SW 1271 (cell line): Measurements from ENCODE around the gene HABP4.

Experiments
- DNase-seq, 2 experiments: peaks; one replicate each; lab custom pipeline; 2025; lab: John Stamatoyannopoulos, UW

Gene HABP4

GRCh38 chr9:96435345-96435744, 14.6 kb upstream of the HABP4 start:
- DNase-seq, result no peak

- DNase-seq, result no peak
Observed at GRCh38 chr9:96436063-96436455, 13.9 kb upstream of the HABP4 start.

- DNase-seq, result no peak
Observed at GRCh38 chr9:96436456-96437126, 13.4 kb upstream of the HABP4 start.

- DNase-seq, result no peak
Observed at GRCh38 chr9:96437454-96437853, 12.5 kb upstream of the HABP4 start.

- no peak for DNase-seq
Observed at GRCh38 chr9:96440671-96441199, 9.2 kb upstream of the HABP4 start.

GRCh38 chr9:96441798-96442445, 8.0 kb upstream of the HABP4 start:
- DNase-seq, result no peak

GRCh38 chr9:96442491-96442890, 7.5 kb upstream of the HABP4 start:
- DNase-seq, result no peak

GRCh38 chr9:96447406-96447805, 2.6 kb upstream of the HABP4 start:
- no peak for DNase-seq

- DNase-seq, result no peak
Observed at GRCh38 chr9:96448546-96449170, 1.3 kb upstream of the HABP4 start.

- no peak for DNase-seq
Observed at GRCh38 chr9:96449523-96449844, 485 bp upstream of the HABP4 start.

GRCh38 chr9:96450613-96451528, 902 bp downstream of the HABP4 start:
- DNase-seq, result no peak

- peak; percentile 16 to 32 for DNase-seq
Observed at GRCh38 chr9:96453625-96454024, 3.7 kb downstream of the HABP4 start.

GRCh38 chr9:96457266-96457665, 7.3 kb downstream of the HABP4 start:
- DNase-seq, result no peak

GRCh38 chr9:96458226-96458625, 8.3 kb downstream of the HABP4 start:
- no peak for DNase-seq

- no peak for DNase-seq
Observed at GRCh38 chr9:96459268-96460007, 9.5 kb downstream of the HABP4 start.

- no peak for DNase-seq
Observed at GRCh38 chr9:96460470-96460869, 10.5 kb downstream of the HABP4 start.

- DNase-seq, result no peak
Observed at GRCh38 chr9:96460882-96461281, 10.9 kb downstream of the HABP4 start.

- DNase-seq, result no peak
Observed at GRCh38 chr9:96461336-96461735, 11.4 kb downstream of the HABP4 start.

GRCh38 chr9:96462541-96462940, 12.6 kb downstream of the HABP4 start:
- DNase-seq, result no peak

- DNase-seq, result no peak
Observed at GRCh38 chr9:96464426-96464825, 14.5 kb downstream of the HABP4 start.

GRCh38 chr9:96467784-96468183, 17.8 kb downstream of the HABP4 start:
- DNase-seq, result no peak

- DNase-seq, result no peak
Observed at GRCh38 chr9:96476013-96476412, 26.0 kb downstream of the HABP4 start.
